Body of pancreas (tissue), 4 donors: ENCODE results near the gene AOC2. TPM values are rescaled to one million over a fixed set of nuclear protein-coding genes. Genes with fewer than 3 reads are reported as not detected.

ENCODE experiments used
- ATAC-seq: fragments of 150-250 bp; one replicate; pipeline ENCODE4 v1.9.1; 2016
- DNase-seq, 4 donors: peaks; one replicate each; pipeline ENCODE4 v3.0.0-alpha.2; 2019
- H3K27ac ChIP-seq, 4 donors: fragments of 200-600 bp; sonication (generic); 1 replicate in 3 of 4; 2 replicates in 1 of 4; pipeline versions ENCODE4 v1.5.1 to v1.6.1; 2016 to 2019; ENCODE audit warnings: mild to moderate bottlenecking in 1 of 4, mixed read lengths in 1 of 4, moderate library complexity in 1 of 4
- H3K27me3 ChIP-seq, 2 donors: fragments of 200-600 bp; sonication (generic); one replicate each; pipeline ENCODE4 v1.6.0; 2016; ENCODE audit warnings: mild to moderate bottlenecking in 1 of 2
- H3K36me3 ChIP-seq, 2 donors: fragments of 200-600 bp; sonication (generic); replicated peaks in 1 of 2; 2 replicates each; pipeline ENCODE4 v1.5.1; 2016; ENCODE audit warnings: low read depth in 2 of 2; ENCODE audit not compliant: insufficient read depth in 1 of 2
- H3K4me1 ChIP-seq: fragments of 200-600 bp; sonication (generic); one replicate; pipeline ENCODE4 v1.6.0; 2016
- H3K4me3 ChIP-seq, 2 donors: fragments of 200-600 bp; sonication (generic); 1 replicate in 1 of 2; 2 replicates in 1 of 2; pipeline ENCODE4 v1.5.1; 2016 to 2019
- H3K9me3 ChIP-seq, 3 donors: fragments of 200-600 bp; sonication (generic); 1 replicate in 2 of 3; 2 replicates in 1 of 3; pipeline ENCODE4 v1.5.1; 2016
- POLR2A ChIP-seq, 3 donors: fragments of 450-650 bp; IDR thresholded peaks; one replicate each; pipeline ENCODE4 v1.6.1; 2016; ENCODE audit warnings: antibody characterized with exemption in 3 of 3, mild to moderate bottlenecking in 2 of 3
- WGBS, 2 donors: methylation state at CpG; one replicate each; pipeline ENCODE4 v1.1.5; 2017; 5-methylcytosine and 5-hydroxymethylcytosine counted together
- intact Hi-C: fragments of 100-400 bp; cut with DNase I; formaldehyde crosslinking; loops from one replicate; pipeline ENCODE4 v1.15.1; 2023
- total RNA-seq, 2 donors: library from RNA; depleted of rRNA; stranded (reverse); fragments of >200 nt; gene quantifications; one replicate each; pipeline ENCODE4 v1.1.0, GENCODE V29; 2016
- TF ChIP-seq, protein P1 (sequence below), 7 experiments: fragments of 450-650 bp in 4 of 7; fragments of 200-600 bp in 3 of 7; sonication (generic) in 3 of 7; IDR thresholded peaks; one replicate each; pipeline ENCODE4 v1.5.1; 2016 to 2019; ENCODE audit warnings: antibody characterized with exemption in 7 of 7

The AOC2 gene
- total RNA-seq, 2 donors from 2014 or later: 1.0 to 3.0 TPM

DNA sequence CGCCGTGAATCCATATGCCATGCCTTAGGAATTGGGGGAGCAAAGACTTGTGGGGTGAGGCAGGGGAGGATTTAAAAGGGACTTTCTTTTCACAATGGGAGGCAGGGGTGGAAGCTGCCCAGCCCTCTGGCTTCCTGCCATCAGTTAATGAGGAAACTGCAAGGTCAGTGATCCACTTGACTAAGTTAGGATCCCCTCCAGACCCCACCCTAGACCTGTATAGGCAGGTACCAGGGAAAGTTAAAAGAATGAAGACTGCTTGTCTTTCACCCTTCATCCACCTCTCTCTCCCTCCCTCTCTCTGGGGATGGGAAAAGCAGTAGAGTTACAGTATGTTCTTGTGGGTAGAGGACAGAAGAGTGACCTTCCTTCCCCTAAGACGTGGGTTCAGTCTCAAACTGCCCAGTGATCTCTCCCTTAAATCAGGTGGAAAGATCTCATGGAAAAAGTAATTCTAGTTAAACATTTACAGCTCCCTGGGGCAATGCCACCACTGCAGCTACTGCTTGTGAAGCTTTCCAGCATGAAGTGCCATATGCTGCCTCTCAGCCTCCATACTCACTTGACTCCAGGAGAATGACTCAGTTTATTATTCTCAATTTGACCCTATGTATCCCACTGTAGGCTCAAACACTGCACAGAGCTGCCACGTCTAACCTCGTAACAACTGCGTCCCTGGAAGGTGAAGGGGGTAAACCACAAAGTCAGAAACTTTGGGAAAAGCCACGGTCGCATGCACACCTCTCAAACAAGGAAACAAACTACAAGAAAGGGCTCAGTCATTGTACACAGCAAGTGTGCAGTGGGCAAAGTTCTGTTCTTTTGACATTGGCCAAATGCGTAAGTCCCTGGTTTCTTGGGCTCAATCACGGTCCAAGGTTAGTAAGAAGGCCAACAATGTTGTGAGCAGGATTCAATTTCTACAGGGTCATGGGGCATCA is 47.0 kb upstream of the AOC2 start:
- intact Hi-C loops: no loop called here
- WGBS, 2 donors: 18 to 29% methylated on average over 9 to 10 of the region's 10 CpGs
- TF ChIP-seq, protein P1, sequence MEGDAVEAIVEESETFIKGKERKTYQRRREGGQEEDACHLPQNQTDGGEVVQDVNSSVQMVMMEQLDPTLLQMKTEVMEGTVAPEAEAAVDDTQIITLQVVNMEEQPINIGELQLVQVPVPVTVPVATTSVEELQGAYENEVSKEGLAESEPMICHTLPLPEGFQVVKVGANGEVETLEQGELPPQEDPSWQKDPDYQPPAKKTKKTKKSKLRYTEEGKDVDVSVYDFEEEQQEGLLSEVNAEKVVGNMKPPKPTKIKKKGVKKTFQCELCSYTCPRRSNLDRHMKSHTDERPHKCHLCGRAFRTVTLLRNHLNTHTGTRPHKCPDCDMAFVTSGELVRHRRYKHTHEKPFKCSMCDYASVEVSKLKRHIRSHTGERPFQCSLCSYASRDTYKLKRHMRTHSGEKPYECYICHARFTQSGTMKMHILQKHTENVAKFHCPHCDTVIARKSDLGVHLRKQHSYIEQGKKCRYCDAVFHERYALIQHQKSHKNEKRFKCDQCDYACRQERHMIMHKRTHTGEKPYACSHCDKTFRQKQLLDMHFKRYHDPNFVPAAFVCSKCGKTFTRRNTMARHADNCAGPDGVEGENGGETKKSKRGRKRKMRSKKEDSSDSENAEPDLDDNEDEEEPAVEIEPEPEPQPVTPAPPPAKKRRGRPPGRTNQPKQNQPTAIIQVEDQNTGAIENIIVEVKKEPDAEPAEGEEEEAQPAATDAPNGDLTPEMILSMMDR (IDR thresholded peaks at IDR 0.05): no peak
- TF ChIP-seq POLR2A (IDR thresholded peaks at IDR 0.05): peak; percentile 32 to 95 (median 90)
- H3K9me3 ChIP-seq: no peaks in the 10 kb centered on the region
- H3K4me3 ChIP-seq: peak overlapping the region; percentile 68 to 87
- H3K27me3 ChIP-seq: no peaks in the 10 kb centered on the region
- H3K27ac ChIP-seq: peak overlapping the region; percentile 87 to 94 (median 90)
- DNase-seq (peak; percentile 67 to 85 (median 76)), ATAC-seq (peak; percentile 78)
- H3K36me3 ChIP-seq: no peaks in the 10 kb centered on the region
- peaks cover 39% of the 10 kb centered on the region for H3K4me1 ChIP-seq

DNA sequence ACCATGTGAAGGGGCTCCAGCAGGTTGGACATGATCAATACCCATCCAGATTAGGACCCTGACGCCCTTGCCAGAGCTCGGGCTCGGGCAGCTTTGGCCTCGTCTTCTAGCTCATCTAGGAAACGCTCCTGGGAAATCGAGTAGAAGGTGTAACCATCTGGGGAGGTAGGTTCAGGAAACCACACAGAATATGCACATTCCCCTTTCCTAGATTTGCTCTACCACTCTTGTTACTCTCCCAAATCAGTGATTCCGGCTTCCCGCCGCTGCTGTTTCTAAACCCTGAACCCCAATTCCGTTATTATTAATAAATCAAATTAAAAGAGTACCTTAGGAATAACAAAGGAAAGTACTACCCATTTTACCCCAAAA is 46.4 kb upstream of the AOC2 start:
- 3 to 4% methylated on average over 9 to 10 of the region's 10 CpGs for WGBS, 2 donors
- H3K36me3 ChIP-seq: no peaks in the 10 kb centered on the region
- ATAC-seq (peak; percentile 7), DNase-seq (no peak)
- intact Hi-C loops: no loop called here
- peak overlapping the region; percentile 87 to 94 (median 90) for H3K27ac ChIP-seq
- peaks cover 42% of the 10 kb centered on the region for H3K4me1 ChIP-seq
- peak overlapping the region; percentile 68 to 87 for H3K4me3 ChIP-seq
- H3K27me3 ChIP-seq: no peaks in the 10 kb centered on the region
- TF ChIP-seq, protein P1 (IDR thresholded peaks at IDR 0.05): no peak
- no peak for TF ChIP-seq POLR2A (IDR thresholded peaks at IDR 0.05)
- no peaks in the 10 kb centered on the region for H3K9me3 ChIP-seq

DNA sequence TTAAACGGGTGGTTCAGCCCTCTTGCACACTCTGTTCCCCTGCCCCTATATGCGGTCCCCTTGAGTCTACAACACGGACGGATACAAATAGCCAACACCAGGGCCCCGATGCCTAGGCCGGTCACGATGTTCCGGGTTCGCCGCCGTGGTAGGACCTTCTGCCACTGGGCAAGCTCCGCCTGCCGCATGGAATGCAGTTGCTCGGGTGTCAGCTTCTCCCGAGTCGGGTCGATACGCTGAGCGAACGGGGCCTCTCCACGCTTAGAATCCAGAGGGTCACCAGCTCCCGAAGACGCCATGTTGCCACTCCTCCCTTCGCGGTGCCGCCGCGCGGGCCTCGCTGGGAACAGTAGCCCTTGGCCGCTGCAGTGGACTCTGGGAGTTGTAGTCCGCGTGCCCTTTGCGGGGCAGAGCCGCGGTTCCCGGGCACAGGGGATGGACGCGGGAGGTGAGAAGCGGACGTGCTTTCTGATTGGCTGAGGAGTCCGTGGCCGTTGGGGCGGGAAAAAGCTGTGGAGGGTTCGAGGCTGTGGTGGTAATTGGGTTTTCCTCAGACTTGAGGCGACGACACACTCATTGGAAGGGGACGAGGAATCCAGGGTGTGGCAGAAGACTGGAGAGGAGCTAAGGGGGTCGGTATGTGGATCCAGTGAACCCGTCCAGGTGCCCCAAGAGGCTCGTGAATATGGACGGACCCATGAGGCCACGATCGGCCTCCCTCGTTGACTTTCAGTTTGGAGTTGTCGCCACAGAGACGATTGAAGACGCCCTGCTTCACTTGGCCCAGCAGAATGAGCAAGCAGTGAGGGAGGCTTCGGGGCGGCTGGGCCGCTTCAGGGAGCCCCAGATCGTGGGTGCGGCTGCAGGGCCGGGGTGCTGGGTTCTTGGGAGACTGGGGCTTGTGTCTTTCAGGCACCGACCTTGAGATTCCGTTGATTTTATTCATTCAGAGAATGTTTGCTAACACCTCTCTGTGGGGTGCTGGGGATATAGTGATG is 45.7 kb upstream of the AOC2 start, which contains the start of the genes CNTD1 and COA3:
Gene CNTD1, plus strand, starts transcription at position 479 of the 998 bp plus-strand sequence. Its CDS starts 207 bp downstream, at position 686.
Gene COA3, minus strand, starts transcription at position 322 of the 998 bp plus-strand sequence. Its CDS starts 23 bp downstream, at position 299.
- H3K9me3 ChIP-seq: no peaks in the 10 kb centered on the region
- ATAC-seq (peak; percentile 87), DNase-seq (peak; percentile 87 to 92 (median 89))
- peak within 1 kb of the TSS; percentile 87 to 94 (median 90) for H3K27ac ChIP-seq
- H3K27me3 ChIP-seq: no peaks in the 10 kb centered on the region
- H3K4me3 ChIP-seq: peak within 1 kb of the TSS; percentile 68 to 87
- WGBS, 2 donors: 21 to 50% methylated on average over 29 to 66 of the region's 66 CpGs
- H3K4me1 ChIP-seq: peaks cover 49% of the 10 kb centered on the region
- intact Hi-C loops: no loop called here
- no peaks in the 10 kb centered on the region for H3K36me3 ChIP-seq
- peak in 2 of 3 donors; percentile 67 to 76 for TF ChIP-seq POLR2A (IDR thresholded peaks at IDR 0.05)
- TF ChIP-seq, protein P1 (IDR thresholded peaks at IDR 0.05): peak in 1 of 7 experiments; percentile 17

DNA sequence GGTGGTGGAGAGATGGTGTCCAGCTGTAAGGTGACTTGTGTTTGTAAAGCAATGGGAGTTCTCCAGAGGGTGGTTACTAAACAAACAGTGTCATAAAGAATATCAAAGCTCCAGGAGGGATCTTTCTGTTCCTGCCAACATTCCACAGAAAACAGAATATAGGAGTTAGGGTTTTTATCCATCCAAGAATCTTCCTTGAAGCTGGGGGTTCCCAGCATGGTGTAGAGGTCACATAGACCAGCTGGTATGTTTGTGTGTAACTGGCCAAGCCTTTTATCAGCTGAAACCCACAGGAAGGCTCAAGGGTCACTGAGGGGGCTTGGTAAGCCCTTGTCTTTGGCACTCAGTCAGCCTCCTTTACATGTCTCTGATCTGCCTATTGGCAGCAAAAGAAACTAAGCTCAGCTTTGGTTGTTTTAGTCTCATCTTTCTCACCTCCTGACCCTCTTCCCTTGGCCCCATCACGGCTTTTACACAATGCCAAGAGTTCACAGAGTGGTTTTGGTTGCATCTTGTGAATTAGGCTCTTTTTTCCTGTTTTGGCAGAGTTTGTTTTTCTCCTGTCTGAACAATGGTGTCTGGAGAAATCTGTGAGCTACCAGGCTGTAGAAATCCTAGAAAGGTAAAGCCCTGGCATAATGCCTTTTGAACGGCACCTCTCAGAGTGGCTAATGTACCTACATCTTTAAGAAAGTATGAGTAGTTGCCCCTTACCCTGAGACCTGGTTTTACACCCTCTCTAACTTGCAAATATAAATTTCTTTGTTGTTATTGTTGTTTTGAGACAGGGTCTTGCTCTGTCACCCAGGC is 41.1 kb upstream of the AOC2 start:
- Histone ChIP-seq H3K4me1 (peaks cover 47% of the 10 kb centered on the region), H3K4me3 (no peak overlapping the region), H3K27ac (peak overlapping the region; percentile 72 to 92 (median 92)), H3K27me3 (no peaks in the 10 kb centered on the region), H3K36me3 (no peaks in the 10 kb centered on the region), H3K9me3 (no peaks in the 10 kb centered on the region)
- WGBS, 2 donors: 50 to 53% methylated on average over 2 of the region's 2 CpGs
- intact Hi-C loops: no loop called here
- DNase-seq (no peak), ATAC-seq (no peak)
- TF ChIP-seq, protein P1 (IDR thresholded peaks at IDR 0.05): no peak
- TF ChIP-seq POLR2A (IDR thresholded peaks at IDR 0.05): no peak
